Measurements from ENCODE around the gene RALGAPA2.

GRCh38 chr20:20699144-20699543 lies 13.3 kb downstream of the RALGAPA2 start:
- TF ChIP-seq CTCF (IDR thresholded peaks at IDR 0.05) = no peak
- TF ChIP-seq POLR2A (IDR thresholded peaks at IDR 0.05; ENCODE audit: low read depth) = no peak
- no peak for TF ChIP-seq EP300 (IDR thresholded peaks at IDR 0.05)

Measured in esophagus muscularis mucosa (tissue), 4 donors.